GM12878 (cell line): ENCODE results near the gene CHN2. TPM values are rescaled to one million over a fixed set of nuclear protein-coding genes. Genes with fewer than 3 reads are reported as not detected.

Experiments used
- ATAC-seq: fragments of 200-7000 bp; cut with Tn5 transposase; 3 replicates; pipeline ENCODE4 v1.9.1; 2020; ENCODE audit warnings: mild to moderate bottlenecking, moderate library complexity
- BruUV-seq: library from RNA; stranded (reverse); fragments of 400-500 nt; replicated peaks from 2 replicates; lab custom pipeline; 2021; lab: Mats Ljungman, UMichigan
- CTCF ChIA-PET: fragments of 300-600 bp; sonication (Branson Sonifier 250); formaldehyde crosslinking; extraction: SDS; loops from one replicate; lab custom pipeline; 2021; ENCODE audit warnings: inconsistent platforms; lab: Yijun Ruan, JAX
- POLR2A ChIA-PET: fragments of 350-600 bp; formaldehyde crosslinking; extraction: SDS; loops from one replicate; lab custom pipeline; 2021; ENCODE audit warnings: inconsistent platforms; lab: Charles Lee
- RAD21 ChIA-PET: fragments of 300-600 bp; sonication (Branson Sonifier 250); formaldehyde crosslinking; loops from one replicate; lab custom pipeline; 2023; ENCODE audit warnings: antibody characterized with exemption; ENCODE audit not compliant: unreplicated experiment; lab: Charles Lee
- SMC1A ChIA-PET: fragments of 300-600 bp; sonication (Branson Sonifier 250); formaldehyde crosslinking; loops from one replicate; lab custom pipeline; 2023; ENCODE audit not compliant: unreplicated experiment, uncharacterized antibody; lab: Charles Lee
- DNase-seq: peaks from one replicate; pipeline ENCODE4 v3.0.0-alpha.2; 2011; ENCODE audit warnings: low read depth, low spot score
- FAIRE-seq: peaks from 3 replicates; lab custom pipeline; 2011; peaks lifted over from hg19 to GRCh38; lab: Jason Lieb, UNC
- H2AFZ ChIP-seq: 2 replicates; pipeline ENCODE4 v1.6.0; 2011; ENCODE audit warnings: low read depth, low read length, control low read depth; ENCODE audit not compliant: control insufficient read depth
- H3K27ac ChIP-seq: 2 replicates; pipeline ENCODE4 v1.5.1; 2011; ENCODE audit warnings: control low read depth; ENCODE audit not compliant: control insufficient read depth, insufficient read depth
- H3K27me3 ChIP-seq, 2 experiments: replicated peaks in 1 of 2; 2 replicates each; pipeline versions ENCODE4 v1.6.0 to v1.6.1; 2011; ENCODE audit warnings: low read length in 1 of 2; ENCODE audit not compliant: control insufficient read depth in 2 of 2, insufficient read depth in 2 of 2
- H3K36me3 ChIP-seq, 2 experiments: 2 replicates each; pipeline ENCODE4 v1.5.1; 2011; ENCODE audit warnings: low read length in 1 of 2; ENCODE audit not compliant: control insufficient read depth in 2 of 2, insufficient read depth in 2 of 2
- H3K4me1 ChIP-seq: 2 replicates; pipeline ENCODE4 v1.6.1; 2011; ENCODE audit warnings: mild to moderate bottlenecking, low read length, moderate library complexity, mixed read lengths; ENCODE audit not compliant: control insufficient read depth, insufficient read depth
- H3K4me2 ChIP-seq: 2 replicates; pipeline ENCODE4 v1.6.0; 2011; ENCODE audit warnings: control low read depth; ENCODE audit not compliant: control insufficient read depth, insufficient read depth
- H3K4me3 ChIP-seq: fragments of 200-600 bp; sonication (generic); 2 replicates; pipeline ENCODE4 v1.5.1; 2016
- H3K79me2 ChIP-seq: 2 replicates; pipeline ENCODE4 v1.6.0; 2011; ENCODE audit warnings: low read length; ENCODE audit not compliant: control insufficient read depth, insufficient read depth
- H3K9ac ChIP-seq: 2 replicates; pipeline ENCODE4 v1.8.0; 2011; ENCODE audit warnings: low read length, control low read depth, mixed read lengths; ENCODE audit not compliant: control insufficient read depth, insufficient read depth
- H3K9me3 ChIP-seq: replicated peaks from 3 replicates; pipeline ENCODE4 v1.5.1; 2011; ENCODE audit warnings: mild to moderate bottlenecking, low read length; ENCODE audit not compliant: control insufficient read depth, insufficient read depth
- H4K20me1 ChIP-seq: 2 replicates; pipeline ENCODE4 v1.6.0; 2011; ENCODE audit not compliant: control insufficient read depth, insufficient read depth
- ASH2L ChIP-seq: fragments of 300-600, 200-600 bp; sonication (generic); IDR thresholded peaks from 2 replicates; pipeline ENCODE4 v1.6.1; 2017; ENCODE audit warnings: low read depth, mild to moderate bottlenecking, borderline replicate concordance
- CEBPB ChIP-seq, 2 experiments: fragments of 150-350 bp in 1 of 2; IDR thresholded peaks; 2 replicates each; pipeline ENCODE4 v1.6.1; 2012 to 2014; ENCODE audit warnings: low read depth in 2 of 2, low read length in 2 of 2, borderline replicate concordance in 1 of 2, inconsistent platforms in 1 of 2
- DPF2 ChIP-seq: fragments of 450-650 bp; IDR thresholded peaks from 2 replicates; pipeline ENCODE4 v1.6.1; 2017; ENCODE audit warnings: mild to moderate bottlenecking
- EED ChIP-seq: sonication (generic); IDR thresholded peaks from 2 replicates; pipeline ENCODE4 v1.6.1; 2016; ENCODE audit warnings: antibody characterized with exemption, low read depth
- ESRRA ChIP-seq: IDR thresholded peaks from 2 replicates; pipeline ENCODE4 v1.6.1; 2012; ENCODE audit warnings: mild to moderate bottlenecking, low read length, improper control_type of control experiment
- ETV6 ChIP-seq, 2 experiments: fragments of 450-650 bp in 1 of 2; IDR thresholded peaks in 1 of 2; conservative IDR thresholded peaks in 1 of 2; 2 replicates each; pipeline ENCODE4 v1.6.1; 2014; ENCODE audit warnings: antibody characterized with exemption in 1 of 2, borderline replicate concordance in 1 of 2, low read depth in 1 of 2, mild to moderate bottlenecking in 1 of 2, moderate library complexity in 1 of 2
- IKZF1 ChIP-seq: fragments of 450-650 bp; conservative IDR thresholded peaks from 2 replicates; pipeline ENCODE4 v1.6.1; 2017; ENCODE audit warnings: antibody characterized with exemption, mild to moderate bottlenecking
- IKZF2 ChIP-seq, 2 experiments: fragments of 450-650 bp; IDR thresholded peaks; 2 replicates each; pipeline ENCODE4 v1.6.1; 2017; ENCODE audit warnings: mild to moderate bottlenecking in 2 of 2, moderate library complexity in 2 of 2
- IRF5 ChIP-seq: fragments of 450-650 bp; IDR thresholded peaks from 2 replicates; pipeline ENCODE4 v1.6.1; 2017; ENCODE audit warnings: borderline replicate concordance
- MEF2B ChIP-seq: fragments of 450-650 bp; IDR thresholded peaks from 2 replicates; pipeline ENCODE4 v1.6.1; 2018; ENCODE audit warnings: mild to moderate bottlenecking, moderate library complexity; ENCODE audit not compliant: partially characterized antibody, poor library complexity, severe bottlenecking
- MYC ChIP-seq: IDR thresholded peaks from 2 replicates; pipeline ENCODE4 v1.6.1; 2011; ENCODE audit warnings: mild to moderate bottlenecking, low read length, moderate library complexity, inconsistent platforms; ENCODE audit not compliant: insufficient read depth, insufficient replicate concordance, insufficient read length, severe bottlenecking
- RELB ChIP-seq: fragments of 450-650 bp; IDR thresholded peaks from 2 replicates; pipeline ENCODE4 v1.6.1; 2017; ENCODE audit warnings: low read depth, mild to moderate bottlenecking, moderate library complexity
- REST ChIP-seq: IDR thresholded peaks from 2 replicates; pipeline ENCODE4 v1.6.1; 2012; ENCODE audit warnings: mild to moderate bottlenecking, low read depth, low read length
- SIN3A ChIP-seq: IDR thresholded peaks from 2 replicates; pipeline ENCODE4 v1.6.1; 2012; ENCODE audit warnings: low read depth, low read length, improper control_type of control experiment
- SMC3 ChIP-seq: IDR thresholded peaks from 2 replicates; pipeline ENCODE4 v1.6.1; 2011; ENCODE audit warnings: low read length, improper control_type of control experiment, borderline replicate concordance
- TAF1 ChIP-seq: IDR thresholded peaks from 2 replicates; pipeline ENCODE4 v1.6.1; 2011; ENCODE audit warnings: mild to moderate bottlenecking, low read depth, low read length, borderline replicate concordance
- TCF3 ChIP-seq: IDR thresholded peaks from 2 replicates; pipeline ENCODE4 v1.6.1; 2012; ENCODE audit warnings: low read depth, mild to moderate bottlenecking, low read length, borderline replicate concordance; ENCODE audit not compliant: insufficient read depth
- TCF7 ChIP-seq: IDR thresholded peaks from 2 replicates; pipeline ENCODE4 v1.6.1; 2014; ENCODE audit warnings: antibody characterized with exemption, borderline replicate concordance
- YY1 ChIP-seq: IDR thresholded peaks from 2 replicates; pipeline ENCODE4 v1.6.1; 2011; ENCODE audit warnings: low read depth, mild to moderate bottlenecking, low read length
- WGBS: methylation state at CpG from one replicate; pipeline ENCODE4 v1.1.6; 2016; ENCODE audit warnings: low lambda C conversion rate; ENCODE audit not compliant: insufficient replicate concordance, insufficient coverage; ENCODE audit errors: missing lambda C conversion rate; 5-methylcytosine and 5-hydroxymethylcytosine counted together
- in situ Hi-C: fragments of 300-500 bp; cut with MboI; formaldehyde crosslinking; loops from 9 replicates; pipeline ENCODE4 v1.14.3; 2018; ENCODE audit warnings: mixed read lengths
- intact Hi-C: fragments of 100-400 bp; cut with micrococcal nuclease; formaldehyde crosslinking; loops from one replicate; pipeline ENCODE4 v1.14.2; 2022; ENCODE audit not compliant: unreplicated experiment
- polyA plus RNA-seq, 11 experiments: library from polyadenylated mRNA; depleted of rRNA in 4 of 11; unstranded in 6 of 11; stranded (reverse) in 5 of 11; fragments of >200 nt; fragmentation: Nextera tagmentation in 4 of 11; fragmentation: Illumina TruSeq in 1 of 11; extraction: Ambion mirVana in 4 of 11; extraction: Trizol in 1 of 11; gene quantifications; 1 replicate in 1 of 11; 2 replicates in 10 of 11; pipeline versions ENCODE4 v1.2.1 to v1.2.3, GENCODE V29; 2011 to 2016; ENCODE audit warnings: inconsistent platforms in 2 of 11, missing spikeins in 2 of 11, low read depth in 1 of 11
- total RNA-seq, 4 experiments: library from RNA; depleted of rRNA in 3 of 4; stranded (reverse); fragments of >200 nt in 3 of 4; fragmentation: Illumina TruSeq in 1 of 4; extraction: Trizol in 1 of 4; gene quantifications; 2 replicates each; pipeline versions ENCODE4 v1.2.1 to v1.2.3, GENCODE V29; 2013 to 2021

CHN2 gene
- total and polyA plus RNA-seq, 10 of the 15 experiments (the other 5 are each of a cell fraction or from before 2014, with no cell fraction given): 0.11 to 3.8 (median 0.37) TPM; not detected in 2

GRCh38 chr7:29329686-29330085 lies 135.1 kb downstream of the CHN2 start:
- SMC1A ChIA-PET: interaction anchor here (1.9 kb wide), 1 partner anchor 9 kb away, joined by 4 read pairs; no protein-coding TSS in a partner anchor
- no TSS peak for BruUV-seq
- FAIRE-seq (no peak), DNase-seq (no peak), ATAC-seq (peak; percentile 82)
- Histone ChIP-seq H3K4me1 (no peaks in the 10 kb centered on the region), H3K9me3 (no peaks in the 10 kb centered on the region; the same call in 2 of the 3 replicates), H3K4me3 (no peak overlapping the region), H3K27me3 (peaks cover 0 to 1% of the 10 kb centered on the region in 2 experiments; a peak in 1 of 4 replicates), H2AFZ (no peak overlapping the region), H3K4me2 (no peak overlapping the region), H3K9ac (no peak overlapping the region), H3K36me3 (no peaks in the 10 kb centered on the region), H3K79me2 (no peaks in the 10 kb centered on the region), H4K20me1 (no peaks in the 10 kb centered on the region), H3K27ac (no peak overlapping the region)
- WGBS: 17% methylated on average over 3 of the region's 3 CpGs
- POLR2A ChIA-PET: no interaction called here
- intact Hi-C loops: no loop called here
- RAD21 ChIA-PET: no interaction called here
- in situ Hi-C loops: no loop called here
- CTCF ChIA-PET: interaction anchor here (0.7 to 1.3 kb wide), 3 partner anchors 29 to 408 kb away, joined by 3 to 4 read pairs (median 3); no protein-coding TSS in a partner anchor
- TF ChIP-seq DPF2 (0 out of 2 replicates have a peak, but pooled peaks have one; percentile 26), ESRRA (no peak), TAF1 (no peak), ASH2L (no peak), TCF7 (no peak), REST (no peak), MEF2B (peak; percentile 50), SMC3 (no peak), ETV6 (conservative IDR thresholded peaks at IDR 0.05 in 1 of 2, IDR thresholded peaks at IDR 0.05 in 1 of 2; ENCODE audit: borderline replicate concordance in 1 of 2, low read depth in 1 of 2) (no peak), YY1 (no peak), TCF3 (no peak), IKZF1 (peak; percentile 52; the same call in 1 of the 2 replicates), IRF5 (no peak), SIN3A (no peak), RELB (peak; percentile 64), IKZF2 (IDR thresholded peaks at IDR 0.05) (peak; percentile 71 to 83), CEBPB (IDR thresholded peaks at IDR 0.05; ENCODE audit: borderline replicate concordance in 1 of 2, low read depth in 2 of 2, low read length in 2 of 2) (no peak), EED (no peak), MYC (no peak)
